Pancreas (tissue), 10 donors: ENCODE data around the gene SMIM8. TPM values are rescaled to one million over a fixed set of nuclear protein-coding genes. Genes with fewer than 3 reads are reported as not detected.

Experiments
- ATAC-seq, 4 donors: fragments of 200-7000 bp; cut with Tn5 transposase; one replicate each; pipeline versions ENCODE4 v1.8.0 to v1.9.1; 2020; ENCODE audit warnings: mild to moderate bottlenecking in 4 of 4, moderate library complexity in 4 of 4
- DNase-seq, 6 donors: peaks; one replicate each; pipeline ENCODE4 v3.0.0-alpha.2; 2020
- FAIRE-seq: peaks from 2 replicates; lab custom pipeline; 2012; peaks lifted over from hg19 to GRCh38; lab: Jason Lieb, UNC
- H3K27ac ChIP-seq, 4 donors: fragments of 200-600 bp; sonication (generic); 1 replicate in 3 of 4; 2 replicates in 1 of 4; pipeline versions ENCODE4 v1.5.0 to v1.8.0; 2020
- H3K27me3 ChIP-seq, 4 donors: fragments of 200-600 bp; one replicate each; pipeline ENCODE4 v1.8.0; 2021
- H3K36me3 ChIP-seq, 3 donors: fragments of 200-600 bp; sonication (generic) in 1 of 3; one replicate each; pipeline versions ENCODE4 v1.5.0 to v1.8.0; 2020 to 2021
- H3K4me1 ChIP-seq, 3 donors: fragments of 200-600 bp; one replicate each; pipeline ENCODE4 v1.8.0; 2021
- H3K4me3 ChIP-seq, 4 donors: fragments of 200-600 bp; sonication (generic) in 2 of 4; one replicate each; pipeline versions ENCODE4 v1.5.0 to v1.8.0; 2020 to 2021
- H3K9me3 ChIP-seq, 4 donors: fragments of 200-600 bp; one replicate each; pipeline ENCODE4 v1.8.0; 2021
- CTCF ChIP-seq, 4 donors: fragments of 200-600 bp; sonication (generic) in 3 of 4; IDR thresholded peaks; one replicate each; pipeline versions ENCODE4 v1.5.0 to v1.8.0; 2021; ENCODE audit warnings: antibody characterized with exemption in 4 of 4
- WGBS, 2 donors: extraction: QIAGEN DNeasy Blood & Tissue Kit; methylation state at CpG; one replicate each; pipeline ENCODE4 v1.1.7; 2013; 5-methylcytosine and 5-hydroxymethylcytosine counted together
- intact Hi-C, 3 donors: fragments of 100-400 bp; cut with DNase I; formaldehyde crosslinking; loops; one replicate each; pipeline versions ENCODE4 v1.11.1 to v1.14.2; 2022
- polyA plus RNA-seq, 2 donors: library from polyadenylated mRNA; stranded (reverse); fragments of 200-250 nt; gene quantifications; one replicate each; pipeline ENCODE4 v1.2.3, GENCODE V29; 2013
- total RNA-seq, 6 donors: library from RNA; stranded (reverse); fragmentation: NEBNext Ultra II Directional in 4 of 6; extraction: Animal tissue kit (Norgen Biotek cat#: 25700) in 4 of 6; gene quantifications; one replicate each; pipeline versions ENCODE4 v1.2.1 to v1.2.4, GENCODE V29; 2021 to 2023
- donor health status: healthy with polysubstance abuse.
- donor health status: DM: no; HTN: no; CAD: no; lungs with moderate emphysema.
- donor health status: DM: no; HTN: no; CAD: no.
- donor health status: control.
- donor health status: control.
- donor health status: Bipolar disorder and iron deficiency.
- donor health status: DM: yes; HTN: yes; CAD: no.
- donor health status: DM: no; HTN: no; CAD: no.
- donor health status: DM: no; HTN: no; CAD: no.
- donor health status: DM: yes; HTN: yes; CAD: no.

Gene SMIM8
- total and polyA plus RNA-seq, 8 donors = 2.7 to 6.4 (median 3.9) TPM

GRCh38 chr6:87279196-87279595, 43.2 kb upstream of the SMIM8 start:
- no peak for DNase-seq
- no peaks in the 10 kb centered on the region for H3K36me3 ChIP-seq
- no peaks in the 10 kb centered on the region for H3K9me3 ChIP-seq
- H3K4me3 ChIP-seq = no peak overlapping the region
- no peak for FAIRE-seq
- H3K27ac ChIP-seq = no peak overlapping the region
- no peak for ATAC-seq
- 40 to 46% methylated on average over 2 of the region's 2 CpGs for WGBS, 2 donors
- H3K27me3 ChIP-seq = no peaks in the 10 kb centered on the region
- intact Hi-C loops = no loop called here
- TF ChIP-seq CTCF (IDR thresholded peaks at IDR 0.05) = no peak
- no peaks in the 10 kb centered on the region for H3K4me1 ChIP-seq

GRCh38 chr6:87281426-87281825, 41.0 kb upstream of the SMIM8 start:
- no peak for ATAC-seq
- H3K27me3 ChIP-seq = no peaks in the 10 kb centered on the region
- 54 to 67% methylated on average over 1 of the region's 1 CpG for WGBS, 2 donors
- H3K36me3 ChIP-seq = no peaks in the 10 kb centered on the region
- H3K4me1 ChIP-seq = no peaks in the 10 kb centered on the region
- no peak for TF ChIP-seq CTCF (IDR thresholded peaks at IDR 0.05)
- no peaks in the 10 kb centered on the region for H3K9me3 ChIP-seq
- H3K4me3 ChIP-seq = no peak overlapping the region
- FAIRE-seq = no peak
- DNase-seq = no peak
- intact Hi-C loops = no loop called here
- no peak overlapping the region for H3K27ac ChIP-seq

GRCh38 chr6:87282743-87283142, 39.6 kb upstream of the SMIM8 start:
- WGBS, 2 donors = 90 to 91% methylated on average over 1 of the region's 1 CpG
- Histone ChIP-seq H3K4me1 (no peaks in the 10 kb centered on the region), H3K36me3 (no peaks in the 10 kb centered on the region), H3K4me3 (no peak overlapping the region), H3K27ac (no peak overlapping the region), H3K27me3 (no peaks in the 10 kb centered on the region), H3K9me3 (no peaks in the 10 kb centered on the region)
- intact Hi-C loops = no loop called here
- TF ChIP-seq CTCF (IDR thresholded peaks at IDR 0.05) = no peak
- FAIRE-seq = no peak
- ATAC-seq = no peak
- DNase-seq = no peak

- TF ChIP-seq CTCF (IDR thresholded peaks at IDR 0.05) = no peak
- no peaks in the 10 kb centered on the region for H3K4me1 ChIP-seq
- DNase-seq (no peak), FAIRE-seq (no peak), ATAC-seq (no peak)
- no peak overlapping the region for H3K27ac ChIP-seq
- 79 to 92% methylated on average over 3 of the region's 3 CpGs for WGBS, 2 donors
- H3K27me3 ChIP-seq = no peaks in the 10 kb centered on the region
- intact Hi-C loops = no loop called here
- H3K4me3 ChIP-seq = no peak overlapping the region
- no peaks in the 10 kb centered on the region for H3K9me3 ChIP-seq
- H3K36me3 ChIP-seq = no peaks in the 10 kb centered on the region
These were observed 38.9 kb upstream of the SMIM8 start for GRCh38 chr6:87283461-87283860.

GRCh38 chr6:87287251-87287650, 35.1 kb upstream of the SMIM8 start:
- no peak for FAIRE-seq
- 67 to 75% methylated on average over 2 of the region's 2 CpGs for WGBS, 2 donors
- no peak for DNase-seq
- no peak for TF ChIP-seq CTCF (IDR thresholded peaks at IDR 0.05)
- H3K27ac ChIP-seq = no peak overlapping the region
- no peaks in the 10 kb centered on the region for H3K9me3 ChIP-seq
- no peaks in the 10 kb centered on the region for H3K36me3 ChIP-seq
- intact Hi-C loops = no loop called here
- H3K4me1 ChIP-seq = peaks cover 0 to 4% (median 0%) of the 10 kb centered on the region in 3 donors
- no peaks in the 10 kb centered on the region for H3K27me3 ChIP-seq
- no peak overlapping the region for H3K4me3 ChIP-seq
- no peak for ATAC-seq
